HepG2 (cell line): ENCODE results near the gene MRFAP1. TPM values are rescaled to one million over a fixed set of nuclear protein-coding genes. Genes with fewer than 3 reads are reported as not detected.

Source experiments
- CHD2 ChIP-seq: IDR thresholded peaks from 2 replicates; pipeline ENCODE4 v1.6.1; 2011; ENCODE audit warnings: low read depth, low read length, improper control_type of control experiment
- CTCF ChIP-seq: sonication (generic); formaldehyde crosslinking; IDR thresholded peaks from 2 replicates; pipeline ENCODE4 v1.5.0; 2020; ENCODE audit warnings: mild to moderate bottlenecking, missing genetic modification reagents, moderate library complexity
- DR1 ChIP-seq: sonication (generic); formaldehyde crosslinking; IDR thresholded peaks from 2 replicates; pipeline ENCODE4 v1.8.0; 2021; ENCODE audit warnings: mild to moderate bottlenecking, missing genetic modification reagents, inconsistent platforms
- ETV5 ChIP-seq: IDR thresholded peaks from 2 replicates; pipeline ENCODE4 v1.6.1; 2018; ENCODE audit warnings: missing biosample characterization, missing genetic modification reagents, inconsistent platforms, borderline replicate concordance
- HMG20A ChIP-seq: IDR thresholded peaks from 2 replicates; pipeline ENCODE4 v1.6.1; 2016; ENCODE audit warnings: borderline replicate concordance
- HNF1B ChIP-seq: sonication (generic); formaldehyde crosslinking; IDR thresholded peaks from 2 replicates; pipeline ENCODE4 v1.5.1; 2020; ENCODE audit warnings: mild to moderate bottlenecking, moderate library complexity, missing genetic modification reagents
- RARG ChIP-seq: sonication (generic); formaldehyde crosslinking; IDR thresholded peaks from 2 replicates; pipeline ENCODE4 v1.4.0; 2020; ENCODE audit warnings: low read depth, mild to moderate bottlenecking, missing genetic modification reagents
- SAP130 ChIP-seq: IDR thresholded peaks from 2 replicates; pipeline ENCODE4 v1.6.1; 2016; ENCODE audit warnings: low read depth
- TBX2 ChIP-seq: sonication (generic); formaldehyde crosslinking; IDR thresholded peaks from 2 replicates; pipeline ENCODE4 v1.5.0; 2020; ENCODE audit warnings: missing genetic modification reagents, mild to moderate bottlenecking, borderline replicate concordance
- THRA ChIP-seq: sonication (generic); formaldehyde crosslinking; IDR thresholded peaks from 2 replicates; pipeline ENCODE4 v1.4.0; 2020; ENCODE audit warnings: missing genetic modification reagents, borderline replicate concordance
- ZNF232 ChIP-seq: sonication (generic); formaldehyde crosslinking; IDR thresholded peaks from 2 replicates; pipeline ENCODE4 v1.4.0; 2020; ENCODE audit warnings: missing genetic modification reagents, borderline replicate concordance
- ZNF292 ChIP-seq: sonication (generic); formaldehyde crosslinking; IDR thresholded peaks from 2 replicates; pipeline ENCODE4 v1.8.1; 2022; ENCODE audit warnings: mild to moderate bottlenecking, low read depth, missing genetic modification reagents, borderline replicate concordance
- ZNF407 ChIP-seq: sonication (generic); formaldehyde crosslinking; IDR thresholded peaks from one replicate; pipeline ENCODE4 v1.5.1; 2020; ENCODE audit warnings: mild to moderate bottlenecking, missing genetic modification reagents; ENCODE audit errors: not compliant biosample characterization
- polyA plus RNA-seq, 8 experiments: library from polyadenylated mRNA; depleted of rRNA in 3 of 8; stranded (reverse) in 7 of 8; unstranded in 1 of 8; fragments of >200 nt; fragmentation: Illumina TruSeq in 4 of 8; extraction: Trizol in 4 of 8; gene quantifications; 2 replicates each; pipeline versions ENCODE4 v1.2.1 to v1.2.3, GENCODE V29; 2011 to 2016; ENCODE audit warnings: low read depth in 4 of 8, missing spikeins in 1 of 8, mixed read lengths in 1 of 8; ENCODE audit not compliant: insufficient read depth in 1 of 8
- total RNA-seq, 5 experiments: library from RNA; depleted of rRNA; stranded (reverse); fragments of >200 nt; fragmentation: Illumina TruSeq; extraction: Trizol; gene quantifications; 2 replicates each; pipeline ENCODE4 v1.2.3, GENCODE V29; 2016; ENCODE audit warnings: low read depth in 1 of 5

The MRFAP1 gene
- total and polyA plus RNA-seq, 2 of the 13 experiments (the other 11 are each of a cell fraction or from before 2014, with no cell fraction given), result 112 to 158 TPM

- TF ChIP-seq DR1 (CRISPR knock-in tag) (no peak), HMG20A (CRISPR knock-in tag) (0 out of 2 replicates have a peak, but pooled peaks have one; percentile 26), ETV5 (CRISPR knock-in tag) (peak; percentile 36; the same call in 1 of the 2 replicates), HNF1B (CRISPR knock-in tag) (0 out of 2 replicates have a peak, but pooled peaks have one; percentile 23), CTCF (peak; percentile 58), ZNF407 (CRISPR knock-in tag) (no peak), RARG (no peak), TBX2 (peak; percentile 49), ZNF232 (CRISPR knock-in tag) (no peak), CHD2 (no peak), THRA (CRISPR knock-in tag) (peak; percentile 45; the same call in 1 of the 2 replicates), ZNF292 (peak; percentile 31; the same call in 1 of the 2 replicates), SAP130 (CRISPR knock-in tag) (peak; percentile 97)
Measured at GRCh38 chr4:6647582-6648230, 7.2 kb downstream of the MRFAP1 start (continued).
